ENCODE results near the gene KCNA4. TPM values are rescaled to one million over a fixed set of nuclear protein-coding genes. Genes with fewer than 3 reads are reported as not detected.

KCNA4 gene
- total and polyA plus RNA-seq, 2 of the 4 experiments (the other 2 are of a cell fraction), result not detected

- no peak overlapping the region for H3K4me2 ChIP-seq (ENCODE audit: low read depth, low read length)
- no peak overlapping the region for H3K14ac ChIP-seq (replicated peaks; ENCODE audit: low read depth, low read length)
- H3K4ac ChIP-seq (ENCODE audit: low read depth, low read length), result no peak overlapping the region
- H4K8ac ChIP-seq (ENCODE audit: low read depth in 2 of 2, low read length in 2 of 2), result no peak overlapping the region
- H4K5ac ChIP-seq (ENCODE audit: low read depth, low read length), result no peak overlapping the region
- no peaks in the 10 kb centered on the region for H3K79me1 ChIP-seq (ENCODE audit: low read depth in 1 of 2, low read length in 2 of 2)
- H4K20me1 ChIP-seq (ENCODE audit: insufficient read depth, low read length), result no peaks in the 10 kb centered on the region
- no TSS peak for BruUV-seq (replicated peaks)
- H2BK5ac ChIP-seq (ENCODE audit: low read depth, low read length, poor library complexity, severe bottlenecking), result no peak overlapping the region
- H3K18ac ChIP-seq (ENCODE audit: low read depth, low read length), result no peak overlapping the region
- ATAC-seq (ENCODE audit: low read depth) (no peak), DNase-seq (no peak)
- no peak overlapping the region for H2AFZ ChIP-seq (replicated peaks; ENCODE audit: low read length, poor library complexity)
- POLR2A ChIA-PET (ENCODE audit: unreplicated experiment), result no interaction called here
- H3K9me3 ChIP-seq (ENCODE audit: control insufficient read depth, insufficient read depth, low read length), result no peaks in the 10 kb centered on the region
- intact Hi-C loops (cut with micrococcal nuclease), result no loop called here
- H2BK20ac ChIP-seq (ENCODE audit: low read depth, low read length), result no peak overlapping the region
- CTCF ChIA-PET, result interaction anchor here (0.6 kb wide), 1 partner anchor 172 kb away, joined by 3 read pairs; no protein-coding TSS in a partner anchor
- H2AK5ac ChIP-seq (ENCODE audit: low read depth, low read length), result no peak overlapping the region
- H3K27me3 ChIP-seq (ENCODE audit: control insufficient read depth, insufficient read depth, low read length), result no peaks in the 10 kb centered on the region
- no peaks in the 10 kb centered on the region for H3K9me1 ChIP-seq (ENCODE audit: insufficient read depth, low read length)
- no peak overlapping the region for H3K4me3 ChIP-seq (ENCODE audit: insufficient read depth, low read depth, low read length)
- no peak overlapping the region for H3K27ac ChIP-seq (ENCODE audit: insufficient read depth, low read length)
- H3K9ac ChIP-seq (ENCODE audit: low read depth, low read length), result no peak overlapping the region
- H3K4me1 ChIP-seq (ENCODE audit: control insufficient read depth, insufficient read depth, low read length), result no peaks in the 10 kb centered on the region
- no peak overlapping the region for H3K56ac ChIP-seq (ENCODE audit: extremely low read depth, insufficient read depth, low read length)
- no peak overlapping the region for H4K91ac ChIP-seq (ENCODE audit: insufficient read depth, low read depth, low read length)
- no peak overlapping the region for H2BK15ac ChIP-seq (ENCODE audit: low read depth, low read length)
- no CpG with 5 or more reads among the region's 4 CpGs for WGBS, 2 experiments (ENCODE audit: extremely low coverage in 2 of 2, insufficient read length in 1 of 2)
- dilution Hi-C loops (cut with HindIII; ENCODE audit: low sequenced_read_pairs, unreplicated experiment), result no loop called here
- in situ Hi-C loops (cut with MboI; ENCODE audit: low sequenced_read_pairs), result no loop called here
- no peak overlapping the region for H3K23ac ChIP-seq (ENCODE audit: low read depth, low read length)
- no peak overlapping the region for H2BK120ac ChIP-seq (ENCODE audit: low read depth, low read length)
- TF ChIP-seq ELK1 (IDR thresholded peaks at IDR 0.05; ENCODE audit: borderline replicate concordance, low read depth, low read length), result no peak
- no peak for TF ChIP-seq RCOR1 (IDR thresholded peaks at IDR 0.05; ENCODE audit: insufficient replicate concordance, low read length)
- TF ChIP-seq FOS (IDR thresholded peaks at IDR 0.05; ENCODE audit: low read depth, low read length), result no peak
- TF ChIP-seq CHD1 (IDR thresholded peaks at IDR 0.05; ENCODE audit: low read depth, low read length), result no peak
- TF ChIP-seq MXI1 (IDR thresholded peaks at IDR 0.05; ENCODE audit: borderline replicate concordance, low read depth, low read length), result no peak
- no peak for TF ChIP-seq BHLHE40 (IDR thresholded peaks at IDR 0.05; ENCODE audit: low read depth, low read length)
- TF ChIP-seq CTCF (conservative IDR thresholded peaks at IDR 0.05; ENCODE audit: low read depth, low read length), result no peak
- no peak for TF ChIP-seq RAD21 (IDR thresholded peaks at IDR 0.05; ENCODE audit: low read length)
- TF ChIP-seq MAFK (IDR thresholded peaks at IDR 0.05; ENCODE audit: low read depth, low read length), result no peak
- no peak for TF ChIP-seq MAZ (IDR thresholded peaks at IDR 0.05; ENCODE audit: borderline replicate concordance, low read depth, low read length)
- no peak for TF ChIP-seq RFX5 (IDR thresholded peaks at IDR 0.05; ENCODE audit: low read depth, low read length)
- no peak for TF ChIP-seq CEBPB (IDR thresholded peaks at IDR 0.05; ENCODE audit: low read depth, low read length)
- TF ChIP-seq USF2 (IDR thresholded peaks at IDR 0.05; ENCODE audit: low read depth, low read length), result no peak
- no peak for TF ChIP-seq NFE2L2 (IDR thresholded peaks at IDR 0.05; ENCODE audit: low read depth, low read length)
- TF ChIP-seq SMC3 (IDR thresholded peaks at IDR 0.05; ENCODE audit: low read depth, low read length), result no peak
- TF ChIP-seq POLR2A (IDR thresholded peaks at IDR 0.05; ENCODE audit: low read depth, low read length), result no peak
- H2AK9ac ChIP-seq (replicated peaks; ENCODE audit: low read depth, low read length, poor library complexity), result no peak overlapping the region
- H3K36me3 ChIP-seq (ENCODE audit: control insufficient read depth, insufficient read depth, low read length), result no peaks in the 10 kb centered on the region
Observed at GRCh38 chr11:30002157-30002785, 14.6 kb downstream of the KCNA4 start.

All from IMR-90 (cell line).